Measurements from ENCODE around the gene SNX15.
"Not testable (repeated sequence)": the region's sequence is repeated elsewhere in the genome, so short reads cannot be mapped to it uniquely, and the experiment has no call there.

GRCh38 chr11:65023502-65023901 lies 3.7 kb upstream of the SNX15 start:
- not testable (repeated sequence) for TF ChIP-seq CTCF (IDR thresholded peaks at IDR 0.05 in 4 of 5, conservative IDR thresholded peaks at IDR 0.05 in 1 of 5); POLR2A (IDR thresholded peaks at IDR 0.05)

All from gastrocnemius medialis (tissue), 4 donors.